Large intestine (tissue), 12 donors: ENCODE measurements around the gene SBF1. TPM values are rescaled to one million over a fixed set of nuclear protein-coding genes. Genes with fewer than 3 reads are reported as not detected.
A peak's percentile ranks its signal among the peaks of the same experiment; 100 is the strongest.
"Not testable (repeated sequence)": the region's sequence is repeated elsewhere in the genome, so short reads cannot be mapped to it uniquely, and the experiment has no call there.

Source experiments
- DNase-seq, 2 donors: peaks; one replicate each; pipeline versions ENCODE4 v3.0.0 to v3.0.0-alpha.2; 2013
- H3K27ac ChIP-seq: one replicate; pipeline ENCODE4 v1.5.1; 2013; ENCODE audit warnings: low read length
- H3K27me3 ChIP-seq: 2 replicates; pipeline ENCODE4 v1.6.1; 2013; ENCODE audit warnings: low read length; ENCODE audit not compliant: control insufficient read depth, insufficient read depth
- H3K36me3 ChIP-seq: 2 replicates; pipeline ENCODE4 v1.6.1; 2013; ENCODE audit warnings: low read length; ENCODE audit not compliant: control insufficient read depth, insufficient read depth
- H3K4me1 ChIP-seq: one replicate; pipeline ENCODE4 v1.6.1; 2013; ENCODE audit warnings: low read length; ENCODE audit not compliant: control insufficient read depth, insufficient read depth
- H3K4me3 ChIP-seq: one replicate; pipeline ENCODE4 v1.5.1; 2013; ENCODE audit warnings: low read length
- H3K9me3 ChIP-seq: one replicate; pipeline ENCODE4 v1.6.1; 2013; ENCODE audit warnings: mild to moderate bottlenecking, low read depth, low read length, moderate library complexity; ENCODE audit not compliant: control insufficient read depth
- WGBS: methylation state at CpG from one replicate; pipeline ENCODE4 v1.1.5; 2013; ENCODE audit warnings: low lambda C conversion rate; ENCODE audit not compliant: insufficient coverage; 5-methylcytosine and 5-hydroxymethylcytosine counted together
- long read RNA-seq, 11 donors: transcript quantifications; one replicate each; lab custom pipeline, GENCODE V29; 2026
- polyA plus RNA-seq: library from polyadenylated mRNA; unstranded; fragments of 120-200 nt; gene quantifications from one replicate; pipeline ENCODE4 v1.2.1, GENCODE V29; 2013

SBF1 gene
- polyA plus RNA-seq: 37.5 TPM
- long read RNA-seq, donor 1, partial matches to known transcripts: 0 of 1 reads
- long read RNA-seq, donor 1, other reads (novel, unspliced or antisense): 0 of 1 reads
- long read RNA-seq, donor 2, full-length matches to known transcripts: 3 of 8 reads
- long read RNA-seq, donor 2, partial matches to known transcripts: 5 of 8 reads
- long read RNA-seq, donor 2, other reads (novel, unspliced or antisense): 0 of 8 reads
- long read RNA-seq, donor 3, partial matches to known transcripts: 0 of 2 reads
- long read RNA-seq, donor 3, other reads (novel, unspliced or antisense): 0 of 2 reads
- long read RNA-seq, donor 4: 0 reads
- long read RNA-seq, donor 5, partial matches to known transcripts: 0 of 1 reads
- long read RNA-seq, donor 5, other reads (novel, unspliced or antisense): 0 of 1 reads
- long read RNA-seq, donor 6, full-length matches to known transcripts: 5 of 5 reads
- long read RNA-seq, donor 6, partial matches to known transcripts: 0 of 5 reads
- long read RNA-seq, donor 6, other reads (novel, unspliced or antisense): 0 of 5 reads
- long read RNA-seq, donor 7, full-length matches to known transcripts: 2 of 7 reads
- long read RNA-seq, donor 7, partial matches to known transcripts: 5 of 7 reads
- long read RNA-seq, donor 7, other reads (novel, unspliced or antisense): 0 of 7 reads
- long read RNA-seq, donor 8, partial matches to known transcripts: 19 of 22 reads
- long read RNA-seq, donor 8, other reads (novel, unspliced or antisense): 0 of 22 reads
- long read RNA-seq, donor 9, partial matches to known transcripts: 0 of 1 reads
- long read RNA-seq, donor 9, other reads (novel, unspliced or antisense): 0 of 1 reads
- long read RNA-seq, donor 10, full-length matches to known transcripts: 2 of 2 reads
- long read RNA-seq, donor 10, partial matches to known transcripts: 0 of 2 reads
- long read RNA-seq, donor 10, other reads (novel, unspliced or antisense): 0 of 2 reads
- long read RNA-seq, donor 11: 0 reads

DNA sequence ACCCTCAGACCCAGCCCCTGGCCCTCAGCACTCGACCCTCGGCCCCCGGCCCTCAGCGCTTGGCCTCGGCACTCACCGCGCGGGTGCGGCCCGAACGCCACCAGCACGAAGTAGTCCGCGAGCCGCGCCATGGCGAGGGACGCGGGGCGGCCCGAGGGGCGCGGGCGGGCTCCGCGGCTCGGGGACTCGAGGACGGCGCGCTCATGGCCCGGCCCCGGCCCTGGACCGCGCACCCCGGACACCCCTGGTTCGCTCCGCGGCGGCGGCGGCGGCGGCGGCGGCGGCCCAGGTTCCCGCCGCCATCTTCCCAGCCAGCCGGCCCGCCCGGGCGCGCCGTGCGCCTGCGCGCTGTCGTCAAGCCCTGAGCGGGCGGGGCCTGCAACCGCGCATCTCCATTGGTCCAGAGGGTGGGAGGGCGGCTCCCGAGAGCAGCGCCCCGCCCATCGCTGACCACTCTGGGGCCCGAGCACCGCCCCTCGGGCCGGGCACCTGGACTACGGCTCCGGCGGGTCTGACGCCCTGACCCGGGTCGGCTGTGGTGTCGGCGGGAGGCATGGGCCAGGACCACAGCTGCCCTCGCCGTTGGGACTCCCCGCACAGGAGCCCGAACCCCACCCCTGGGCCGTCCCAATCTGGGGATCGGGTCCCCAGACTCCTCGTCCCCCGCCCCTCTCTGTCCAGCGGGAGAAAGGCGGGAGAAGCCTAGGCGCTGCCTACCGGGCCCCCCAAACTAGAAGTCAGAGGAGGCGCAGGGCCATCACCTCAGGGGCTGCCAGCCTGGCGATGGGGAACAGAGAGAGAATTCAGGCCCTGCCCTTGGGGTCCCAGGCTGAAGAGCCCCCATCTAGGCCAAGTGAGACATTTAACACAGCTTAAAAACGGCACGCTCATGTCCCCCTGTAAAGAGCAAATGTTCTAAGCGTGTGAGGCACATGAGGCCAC, at the start of gene SBF1:
Gene SBF1 (minus strand): TSS at position 326 of the 942 bp plus-strand sequence. CDS start 195 bp downstream, at position 131.
- peak within 1 kb of the TSS; percentile 61 for H3K27ac ChIP-seq
- DNase-seq: peak; percentile 92
- peak within 1 kb of the TSS; percentile 72 for H3K4me3 ChIP-seq
- peaks cover 46% of the 10 kb centered on the region for H3K4me1 ChIP-seq
- H3K9me3 ChIP-seq: no peaks in the 10 kb centered on the region
- peaks cover 22% of the 10 kb centered on the region for H3K27me3 ChIP-seq
- WGBS: no CpG with 5 or more reads among the region's 97 CpGs
- H3K36me3 ChIP-seq: peaks cover 4% of the 10 kb centered on the region

DNA sequence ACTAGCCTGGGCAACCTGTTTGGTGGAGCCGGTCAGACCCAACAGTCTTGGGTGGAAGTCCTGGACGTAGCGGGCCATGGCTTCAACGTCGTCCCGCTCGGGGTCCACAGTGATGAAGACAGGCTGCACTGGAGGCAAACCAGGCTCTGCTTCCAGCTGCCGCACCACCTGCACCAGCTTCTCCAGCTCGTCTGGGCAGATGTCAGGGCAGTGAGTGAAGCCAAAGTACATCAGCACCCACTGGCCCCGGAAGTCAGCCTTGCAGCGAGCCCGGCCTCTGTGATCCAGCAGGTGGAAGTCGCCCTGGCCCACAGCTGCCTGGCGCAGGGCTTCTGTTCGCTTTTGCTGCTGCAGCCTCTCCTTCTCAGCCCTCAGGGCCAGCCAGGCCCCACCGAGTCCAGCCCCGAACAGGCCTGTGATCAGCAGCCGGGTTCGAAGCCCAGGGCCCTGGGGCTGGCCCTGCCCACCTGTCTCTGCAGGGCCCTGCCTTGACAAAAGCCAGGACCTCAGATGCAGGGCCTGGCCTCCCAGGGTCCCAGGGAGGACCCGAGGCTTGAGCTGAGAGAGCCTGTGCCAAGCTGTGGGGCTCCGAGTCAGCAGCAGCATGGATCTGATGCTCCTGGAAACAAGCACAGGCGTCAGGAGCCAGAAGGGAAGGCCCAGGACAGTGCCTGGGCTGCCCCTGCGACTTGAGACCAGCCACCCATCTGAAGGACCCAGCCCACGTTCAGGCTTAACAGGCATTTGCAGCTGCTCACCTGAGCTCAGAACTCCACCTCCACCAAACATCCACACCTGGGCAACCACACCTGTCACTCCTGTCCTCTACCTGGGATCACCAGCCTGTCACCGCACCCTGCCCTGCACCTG, 49.2 kb upstream of the SBF1 start:
- DNase-seq: no peak
- Histone ChIP-seq H3K27ac (peak overlapping the region; percentile 88), H3K36me3 (peaks cover 39% of the 10 kb centered on the region), H3K9me3 (peaks cover 2% of the 10 kb centered on the region), H3K4me1 (peaks cover 24% of the 10 kb centered on the region), H3K27me3 (no peaks in the 10 kb centered on the region), H3K4me3 (peak overlapping the region; percentile 52)
- WGBS: no CpG with 5 or more reads among the region's 25 CpGs

- Histone ChIP-seq H3K4me3 (no peak overlapping the region), H3K27ac (no peak overlapping the region), H3K4me1 (peaks cover 24% of the 10 kb centered on the region), H3K36me3 (peaks cover 45% of the 10 kb centered on the region), H3K9me3 (no peaks in the 10 kb centered on the region), H3K27me3 (no peaks in the 10 kb centered on the region)
- no CpG with 5 or more reads among the region's 16 CpGs for WGBS
- no peak for DNase-seq
These were observed 48.6 kb upstream of the SBF1 start for GRCh38 chr22:50523458-50523805.

- H3K27ac ChIP-seq: no peak overlapping the region
- H3K4me3 ChIP-seq: no peak overlapping the region
- H3K36me3 ChIP-seq: peaks cover 51% of the 10 kb centered on the region
- DNase-seq: no peak
- no CpG with 5 or more reads among the region's 22 CpGs for WGBS
- peaks cover 24% of the 10 kb centered on the region for H3K4me1 ChIP-seq
- no peaks in the 10 kb centered on the region for H3K9me3 ChIP-seq
- H3K27me3 ChIP-seq: no peaks in the 10 kb centered on the region
These were observed 48.1 kb upstream of the SBF1 start for GRCh38 chr22:50522806-50523438.

DNA sequence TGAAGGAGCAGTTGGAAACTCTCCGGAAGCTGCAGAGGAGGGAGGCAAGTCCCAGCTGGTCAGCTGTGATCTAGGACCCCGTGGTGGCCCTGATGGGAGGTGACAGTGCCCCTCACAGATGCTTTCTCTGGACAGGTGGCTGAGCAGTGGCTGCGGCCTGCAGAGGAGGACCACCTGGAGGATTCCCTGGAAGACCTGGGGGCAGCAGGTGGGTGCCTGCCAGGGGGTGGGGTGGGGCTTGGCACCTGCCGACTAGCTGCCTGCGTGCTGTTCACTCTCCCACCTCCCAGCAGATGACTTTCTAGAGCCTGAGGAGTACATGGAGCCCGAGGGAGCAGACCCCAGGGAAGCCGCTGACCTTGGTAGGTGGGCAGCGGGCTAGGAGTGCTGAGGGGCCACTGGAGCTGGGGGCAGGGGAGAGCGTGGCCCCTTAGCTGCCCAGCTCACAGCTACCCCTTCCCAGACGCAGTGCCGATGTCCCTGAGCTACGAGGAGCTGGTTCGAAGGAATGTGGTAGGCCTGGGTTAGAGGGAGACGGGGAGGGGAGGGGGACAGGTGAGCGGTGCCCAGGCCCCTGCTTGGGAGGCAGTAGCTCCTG, 47.5 kb upstream of the SBF1 start:
- Histone ChIP-seq H3K4me3 (no peak overlapping the region), H3K36me3 (peaks cover 57% of the 10 kb centered on the region), H3K27me3 (no peaks in the 10 kb centered on the region), H3K27ac (no peak overlapping the region), H3K9me3 (no peaks in the 10 kb centered on the region), H3K4me1 (peaks cover 24% of the 10 kb centered on the region)
- WGBS: no CpG with 5 or more reads among the region's 15 CpGs
- no peak for DNase-seq

- Histone ChIP-seq H3K36me3 (peaks cover 63% of the 10 kb centered on the region), H3K27me3 (no peaks in the 10 kb centered on the region), H3K27ac (no peak overlapping the region), H3K9me3 (no peaks in the 10 kb centered on the region), H3K4me1 (peaks cover 22% of the 10 kb centered on the region), H3K4me3 (no peak overlapping the region)
- no CpG with 5 or more reads among the region's 10 CpGs for WGBS
- DNase-seq: no peak
These were observed 46.9 kb upstream of the SBF1 start for GRCh38 chr22:50521710-50522109.

- no CpG with 5 or more reads among the region's 13 CpGs for WGBS
- peaks cover 70% of the 10 kb centered on the region for H3K36me3 ChIP-seq
- H3K4me3 ChIP-seq: no peak overlapping the region
These were observed 46.1 kb upstream of the SBF1 start for GRCh38 chr22:50520826-50521453.

GRCh38 chr22:50520184-50520583, 45.3 kb upstream of the SBF1 start:
- Histone ChIP-seq H3K4me1 (peaks cover 19% of the 10 kb centered on the region), H3K36me3 (peaks cover 73% of the 10 kb centered on the region)
- not testable (repeated sequence) for H3K27ac ChIP-seq, H3K27me3 ChIP-seq, H3K4me3 ChIP-seq, DNase-seq, H3K9me3 ChIP-seq
- no CpG with 5 or more reads among the region's 8 CpGs for WGBS

More at GRCh38 chr22:50520826-50521453, 46.1 kb upstream of the SBF1 start:
- Histone ChIP-seq H3K4me1 (peaks cover 19% of the 10 kb centered on the region), H3K27ac (no peak overlapping the region), H3K27me3 (no peaks in the 10 kb centered on the region), H3K9me3 (no peaks in the 10 kb centered on the region)
- no peak for DNase-seq
